Type B pancreatic cell (in vitro differentiated cells): Measurements from ENCODE around the gene LEMD2. TPM values are rescaled to one million over a fixed set of nuclear protein-coding genes. Genes with fewer than 3 reads are reported as not detected.

Experiments used
- DNase-seq: peaks from one replicate; pipeline ENCODE4 v3.0.0; 2021; ENCODE audit warnings: mixed read lengths; ENCODE audit not compliant: unreplicated experiment; ENCODE audit errors: extremely low spot score
- H3K27ac Mint-ChIP-seq: 2 replicates; pipeline ENCODE4 v1.8.0; 2021; ENCODE audit warnings: mild to moderate bottlenecking, mixed read lengths
- H3K27me3 Mint-ChIP-seq: 2 replicates; pipeline ENCODE4 v1.8.0; 2021; ENCODE audit warnings: mixed read lengths
- H3K36me3 Mint-ChIP-seq: 2 replicates; pipeline ENCODE4 v1.8.0; 2021; ENCODE audit warnings: mixed read lengths
- H3K4me1 Mint-ChIP-seq: one replicate; pipeline ENCODE4 v1.8.0; 2021; ENCODE audit warnings: mixed read lengths; ENCODE audit not compliant: unreplicated experiment
- H3K4me3 Mint-ChIP-seq: 2 replicates; pipeline ENCODE4 v1.8.0; 2021; ENCODE audit warnings: mild to moderate bottlenecking, mixed read lengths
- H3K9me3 Mint-ChIP-seq: 2 replicates; pipeline ENCODE4 v1.8.0; 2021; ENCODE audit warnings: mixed read lengths
- CTCF ChIP-seq: fragments of 200-600 bp; sonication (generic); conservative IDR thresholded peaks from 2 replicates; pipeline ENCODE4 v1.5.0; 2021; ENCODE audit warnings: antibody characterized with exemption, mild to moderate bottlenecking
- total RNA-seq: library from RNA; stranded (reverse); gene quantifications from 2 replicates; pipeline ENCODE4 v1.2.1, GENCODE V29; 2021; ENCODE audit warnings: low replicate concordance

The LEMD2 gene
- total RNA-seq, 1 donor from 2014 or later, result 64.7 TPM

GRCh38 chr6:33776186-33776585 is 12.7 kb downstream of the LEMD2 start:
- no peak for DNase-seq
- no peak for TF ChIP-seq CTCF
- peaks cover 23% of the 10 kb centered on the region for H3K4me1 Mint-ChIP-seq

GRCh38 chr6:33774774-33775173 is 14.2 kb downstream of the LEMD2 start:
- peaks cover 25% of the 10 kb centered on the region for H3K36me3 Mint-ChIP-seq
- no peak for TF ChIP-seq CTCF

More at GRCh38 chr6:33776186-33776585, 12.7 kb downstream of the LEMD2 start:
- H3K27ac Mint-ChIP-seq, result no peak overlapping the region
- H3K27me3 Mint-ChIP-seq, result no peaks in the 10 kb centered on the region
- no peak overlapping the region for H3K4me3 Mint-ChIP-seq
- H3K9me3 Mint-ChIP-seq, result no peaks in the 10 kb centered on the region
- H3K36me3 Mint-ChIP-seq, result peaks cover 29% of the 10 kb centered on the region

GRCh38 chr6:33772902-33773472 is 15.9 kb downstream of the LEMD2 start:
- Mint-ChIP-seq H3K27ac (no peak overlapping the region), H3K4me1 (peaks cover 33% of the 10 kb centered on the region), H3K27me3 (peaks cover 5% of the 10 kb centered on the region), H3K36me3 (peaks cover 23% of the 10 kb centered on the region), H3K4me3 (no peak overlapping the region), H3K9me3 (no peaks in the 10 kb centered on the region)
- no peak for TF ChIP-seq CTCF
- DNase-seq, result no peak

More at GRCh38 chr6:33774774-33775173, 14.2 kb downstream of the LEMD2 start:
- no peaks in the 10 kb centered on the region for H3K9me3 Mint-ChIP-seq
- DNase-seq, result no peak
- no peak overlapping the region for H3K27ac Mint-ChIP-seq
- H3K27me3 Mint-ChIP-seq, result no peaks in the 10 kb centered on the region
- no peak overlapping the region for H3K4me3 Mint-ChIP-seq
- peaks cover 32% of the 10 kb centered on the region for H3K4me1 Mint-ChIP-seq

GRCh38 chr6:33772082-33772830 is 16.7 kb downstream of the LEMD2 start:
- Mint-ChIP-seq H3K4me3 (peak overlapping the region; percentile 28), H3K27me3 (peaks cover 5% of the 10 kb centered on the region), H3K27ac (no peak overlapping the region), H3K4me1 (peaks cover 33% of the 10 kb centered on the region), H3K36me3 (peaks cover 16% of the 10 kb centered on the region), H3K9me3 (no peaks in the 10 kb centered on the region)
- no peak for TF ChIP-seq CTCF
- no peak for DNase-seq

GRCh38 chr6:33771146-33772081 is 17.5 kb downstream of the LEMD2 start:
- TF ChIP-seq CTCF, result peak; percentile 99
- H3K9me3 Mint-ChIP-seq, result no peaks in the 10 kb centered on the region
- peak; percentile 85 for DNase-seq
- H3K36me3 Mint-ChIP-seq, result peaks cover 13% of the 10 kb centered on the region
- peak overlapping the region; percentile 50 for H3K4me3 Mint-ChIP-seq
- peak overlapping the region; percentile 50 for H3K27ac Mint-ChIP-seq
- peaks cover 33% of the 10 kb centered on the region for H3K4me1 Mint-ChIP-seq
- peaks cover 5% of the 10 kb centered on the region for H3K27me3 Mint-ChIP-seq
